ENCODE measurements around the gene OPRL1.

OPRL1 gene

GRCh38 chr20:64058536-64058935, 21.3 kb upstream of the OPRL1 start:
- no peaks in the 10 kb centered on the region for H3K36me3 Mint-ChIP-seq
- no peaks in the 10 kb centered on the region for H3K9me3 Mint-ChIP-seq (ENCODE audit: low read depth)
- no peak overlapping the region for H3K4me3 Mint-ChIP-seq
- peaks cover 11% of the 10 kb centered on the region for H3K4me1 Mint-ChIP-seq (ENCODE audit: low read depth)
- peaks cover 3% of the 10 kb centered on the region for H3K27me3 Mint-ChIP-seq
- no peak overlapping the region for H3K27ac Mint-ChIP-seq

GRCh38 chr20:64062276-64062595, 17.6 kb upstream of the OPRL1 start:
- H3K4me3 Mint-ChIP-seq: peak overlapping the region; percentile 53
- no peaks in the 10 kb centered on the region for H3K36me3 Mint-ChIP-seq
- peaks cover 39% of the 10 kb centered on the region for H3K4me1 Mint-ChIP-seq (ENCODE audit: low read depth)
- H3K9me3 Mint-ChIP-seq (ENCODE audit: low read depth): no peaks in the 10 kb centered on the region
- no peaks in the 10 kb centered on the region for H3K27me3 Mint-ChIP-seq
- H3K27ac Mint-ChIP-seq: no peak overlapping the region

GRCh38 chr20:64062596-64063388, 17.1 kb upstream of the OPRL1 start, which contains the start of gene TCEA2:
TSS of gene TCEA2 (plus strand) at chr20:64063198. CDS start at chr20:64063313, 115 bp downstream.
- Mint-ChIP-seq H3K4me1 (ENCODE audit: low read depth) (peaks cover 37% of the 10 kb centered on the region), H3K27me3 (no peaks in the 10 kb centered on the region), H3K27ac (peak within 1 kb of the TSS; percentile 70), H3K4me3 (peak within 1 kb of the TSS; percentile 90), H3K36me3 (no peaks in the 10 kb centered on the region), H3K9me3 (ENCODE audit: low read depth) (no peaks in the 10 kb centered on the region)

- H3K4me1 Mint-ChIP-seq (ENCODE audit: low read depth): peaks cover 35% of the 10 kb centered on the region
Measured at GRCh38 chr20:64063389-64064144, 16.3 kb upstream of the OPRL1 start.

GRCh38 chr20:64064145-64064698, 15.7 kb upstream of the OPRL1 start:
- no peaks in the 10 kb centered on the region for H3K36me3 Mint-ChIP-seq
- H3K27ac Mint-ChIP-seq: peak overlapping the region; percentile 70
- H3K27me3 Mint-ChIP-seq: no peaks in the 10 kb centered on the region
- peaks cover 38% of the 10 kb centered on the region for H3K4me1 Mint-ChIP-seq (ENCODE audit: low read depth)
- H3K4me3 Mint-ChIP-seq: peak overlapping the region; percentile 90
- H3K9me3 Mint-ChIP-seq (ENCODE audit: low read depth): no peaks in the 10 kb centered on the region

More at GRCh38 chr20:64063389-64064144, 16.3 kb upstream of the OPRL1 start:
- Mint-ChIP-seq H3K9me3 (ENCODE audit: low read depth) (no peaks in the 10 kb centered on the region), H3K27ac (peak overlapping the region; percentile 70), H3K27me3 (no peaks in the 10 kb centered on the region), H3K4me3 (peak overlapping the region; percentile 90), H3K36me3 (no peaks in the 10 kb centered on the region)

GRCh38 chr20:64065062-64065973, 14.6 kb upstream of the OPRL1 start:
- no peaks in the 10 kb centered on the region for H3K9me3 Mint-ChIP-seq (ENCODE audit: low read depth)
- H3K36me3 Mint-ChIP-seq: no peaks in the 10 kb centered on the region
- peak overlapping the region; percentile 58 for H3K27ac Mint-ChIP-seq
- peak overlapping the region; percentile 44 for H3K4me3 Mint-ChIP-seq
- H3K27me3 Mint-ChIP-seq: no peaks in the 10 kb centered on the region
- H3K4me1 Mint-ChIP-seq (ENCODE audit: low read depth): peaks cover 38% of the 10 kb centered on the region

- H3K9me3 Mint-ChIP-seq (ENCODE audit: low read depth): no peaks in the 10 kb centered on the region
- H3K4me1 Mint-ChIP-seq (ENCODE audit: low read depth): peaks cover 38% of the 10 kb centered on the region
- H3K27me3 Mint-ChIP-seq: no peaks in the 10 kb centered on the region
- no peak overlapping the region for H3K27ac Mint-ChIP-seq
- H3K36me3 Mint-ChIP-seq: no peaks in the 10 kb centered on the region
- H3K4me3 Mint-ChIP-seq: peak overlapping the region; percentile 44
Measured at GRCh38 chr20:64065974-64066343, 13.9 kb upstream of the OPRL1 start.

- Mint-ChIP-seq H3K27ac (no peak overlapping the region), H3K27me3 (no peaks in the 10 kb centered on the region), H3K4me1 (ENCODE audit: low read depth) (peaks cover 36% of the 10 kb centered on the region), H3K36me3 (no peaks in the 10 kb centered on the region), H3K9me3 (ENCODE audit: low read depth) (no peaks in the 10 kb centered on the region), H3K4me3 (no peak overlapping the region)
Measured at GRCh38 chr20:64067005-64067632, 12.8 kb upstream of the OPRL1 start.

GRCh38 chr20:64067733-64068307, 12.1 kb upstream of the OPRL1 start:
- H3K4me3 Mint-ChIP-seq: no peak overlapping the region
- no peaks in the 10 kb centered on the region for H3K9me3 Mint-ChIP-seq (ENCODE audit: low read depth)
- no peaks in the 10 kb centered on the region for H3K27me3 Mint-ChIP-seq
- H3K36me3 Mint-ChIP-seq: no peaks in the 10 kb centered on the region
- H3K4me1 Mint-ChIP-seq (ENCODE audit: low read depth): peaks cover 36% of the 10 kb centered on the region
- no peak overlapping the region for H3K27ac Mint-ChIP-seq

GRCh38 chr20:64068386-64069208, 11.3 kb upstream of the OPRL1 start:
- H3K4me3 Mint-ChIP-seq: no peak overlapping the region
- no peaks in the 10 kb centered on the region for H3K27me3 Mint-ChIP-seq
- H3K9me3 Mint-ChIP-seq (ENCODE audit: low read depth): no peaks in the 10 kb centered on the region
- H3K36me3 Mint-ChIP-seq: no peaks in the 10 kb centered on the region
- peaks cover 36% of the 10 kb centered on the region for H3K4me1 Mint-ChIP-seq (ENCODE audit: low read depth)
- no peak overlapping the region for H3K27ac Mint-ChIP-seq

- no peaks in the 10 kb centered on the region for H3K27me3 Mint-ChIP-seq
- no peak overlapping the region for H3K27ac Mint-ChIP-seq
Measured at GRCh38 chr20:64069209-64069613, 10.7 kb upstream of the OPRL1 start.

GRCh38 chr20:64069614-64070243, 10.2 kb upstream of the OPRL1 start:
- Mint-ChIP-seq H3K9me3 (ENCODE audit: low read depth) (no peaks in the 10 kb centered on the region), H3K27me3 (no peaks in the 10 kb centered on the region), H3K27ac (no peak overlapping the region), H3K4me3 (no peak overlapping the region), H3K4me1 (ENCODE audit: low read depth) (peaks cover 24% of the 10 kb centered on the region), H3K36me3 (no peaks in the 10 kb centered on the region)

More at GRCh38 chr20:64069209-64069613, 10.7 kb upstream of the OPRL1 start:
- H3K4me3 Mint-ChIP-seq: no peak overlapping the region
- no peaks in the 10 kb centered on the region for H3K36me3 Mint-ChIP-seq
- H3K9me3 Mint-ChIP-seq (ENCODE audit: low read depth): no peaks in the 10 kb centered on the region
- H3K4me1 Mint-ChIP-seq (ENCODE audit: low read depth): peaks cover 30% of the 10 kb centered on the region
